NCI-H1092 (cell line): Measurements from ENCODE around the gene NDUFA13.
A peak's percentile ranks its signal among the peaks of the same experiment; 100 is the strongest.

Experiments
- DNase-seq: peaks from one replicate; lab custom pipeline; 2025; lab: John Stamatoyannopoulos, UW

The NDUFA13 gene

DNA sequence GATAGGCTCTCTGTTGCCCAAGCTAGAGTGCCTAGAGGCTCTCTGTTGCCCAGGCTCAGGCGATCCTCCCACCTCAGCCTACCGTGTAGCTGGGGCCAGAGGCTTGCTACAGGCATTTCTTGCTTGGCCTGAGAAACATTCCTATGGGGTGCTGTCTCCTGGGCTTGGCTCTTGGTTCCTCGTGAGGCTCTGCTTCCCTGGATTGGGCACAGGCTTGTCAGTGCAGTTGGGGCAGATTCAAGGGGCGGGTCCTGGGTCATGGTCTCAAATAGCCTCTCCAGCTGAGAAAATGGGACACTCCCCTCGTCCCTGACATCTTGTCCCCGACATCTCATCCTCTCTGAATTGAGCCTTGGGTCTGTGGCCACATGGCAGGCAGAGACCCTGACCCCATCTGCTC is 5.6 kb upstream of the NDUFA13 start:
- DNase-seq: no peak

DNA sequence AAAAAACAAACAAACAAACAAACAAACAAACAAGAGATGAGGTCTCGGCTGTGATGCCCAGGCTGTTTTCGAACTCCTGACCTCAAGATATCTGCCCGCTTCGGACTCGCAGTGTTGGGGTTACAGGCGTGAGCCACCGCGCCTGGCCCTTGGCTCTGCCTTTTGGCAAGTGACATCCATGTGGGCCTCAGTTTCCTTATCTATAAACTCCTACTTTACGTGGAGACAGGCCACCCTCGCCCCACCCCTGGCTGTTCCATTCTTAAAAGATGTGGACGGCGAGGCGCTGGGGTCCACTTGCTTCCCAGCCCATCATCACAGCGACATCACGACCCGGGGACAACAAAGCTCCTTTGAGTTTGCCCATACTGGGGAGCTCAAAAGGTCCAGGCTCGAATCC is 2.3 kb upstream of the NDUFA13 start:
- no peak for DNase-seq

DNA sequence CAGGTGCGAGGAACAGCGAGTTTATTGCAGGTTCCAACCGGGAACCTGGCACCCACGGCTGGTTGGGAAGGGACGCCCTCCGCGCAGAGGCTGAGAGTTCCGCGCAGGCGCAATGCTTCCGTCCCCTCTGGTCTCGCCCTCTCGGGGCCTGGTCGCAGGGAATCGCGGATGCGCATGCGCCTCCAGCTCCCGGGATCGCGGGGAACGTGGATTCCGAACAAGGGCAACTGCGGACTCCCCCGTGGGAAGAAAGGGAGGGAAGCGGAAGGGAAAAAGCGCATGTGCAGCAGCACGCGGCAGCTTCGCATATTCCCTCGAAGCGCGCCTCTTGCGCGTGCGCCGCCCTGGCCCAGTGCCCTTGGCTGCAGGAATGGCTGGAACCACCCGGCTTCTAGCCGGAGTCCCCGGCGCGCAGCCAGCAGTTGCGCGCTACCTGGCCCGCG is 1.8 kb upstream of the NDUFA13 start:
- DNase-seq: no peak

DNA sequence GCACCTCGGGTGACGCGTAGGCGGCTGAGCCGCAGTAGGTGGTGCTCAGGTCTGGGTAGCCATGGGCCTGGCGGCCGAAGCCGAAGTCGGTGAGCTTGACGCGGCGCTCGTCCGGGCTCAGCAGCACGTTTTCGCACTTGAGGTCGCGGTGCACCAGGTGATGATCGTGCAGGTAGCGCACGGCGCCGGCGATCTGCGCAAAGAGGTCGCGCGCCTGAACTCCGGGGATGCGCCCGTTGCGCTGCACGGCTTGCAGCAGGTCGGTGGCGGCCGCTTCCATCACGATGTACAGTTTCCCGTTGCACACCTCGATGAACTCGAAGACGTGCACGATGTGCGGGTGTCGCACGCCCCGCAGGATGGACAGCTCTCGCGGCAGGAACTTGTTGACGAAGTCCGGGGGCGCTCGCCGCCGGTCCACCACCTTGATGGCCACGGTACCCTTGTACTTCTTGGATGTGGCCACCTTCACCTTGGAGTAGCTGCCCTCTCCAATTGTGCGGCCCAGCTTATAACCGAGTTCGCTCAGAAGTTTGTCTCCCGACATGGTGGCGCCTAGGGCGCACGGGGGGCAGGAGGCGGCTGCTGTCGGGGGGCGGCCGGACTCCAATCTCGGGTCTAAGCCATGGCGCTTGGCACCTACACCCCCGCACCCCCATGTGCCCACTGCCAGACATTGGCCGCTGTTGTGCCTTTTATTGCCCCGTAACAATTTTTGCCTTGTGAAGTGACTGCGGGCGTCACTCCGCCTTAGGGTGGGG is 964 bp upstream of the NDUFA13 start, which contains the start of gene TSSK6:
Gene TSSK6, minus strand, starts transcription at position 668 of the 761 bp plus-strand sequence. Its CDS starts 121 bp downstream, at position 547.
- no peak for DNase-seq

DNA sequence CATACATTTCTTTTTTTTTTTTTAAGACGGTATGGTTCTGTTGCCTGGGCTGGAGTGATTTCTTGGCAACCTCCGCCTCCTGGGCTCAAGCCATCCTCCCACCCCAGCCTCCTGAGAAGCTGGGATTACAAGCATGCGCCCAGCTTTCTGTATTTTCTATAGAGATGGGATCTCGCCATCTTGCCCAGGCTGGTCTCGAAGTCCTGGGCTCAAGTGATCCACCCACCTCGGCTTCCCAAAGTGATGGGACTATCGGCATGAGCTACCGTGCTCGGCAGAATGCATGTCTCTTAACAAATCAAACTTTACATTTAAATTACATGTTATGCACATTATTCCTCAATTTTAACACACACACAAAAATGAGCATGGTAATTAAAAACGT is 1.2 kb downstream of the NDUFA13 start:
- no peak for DNase-seq

DNA sequence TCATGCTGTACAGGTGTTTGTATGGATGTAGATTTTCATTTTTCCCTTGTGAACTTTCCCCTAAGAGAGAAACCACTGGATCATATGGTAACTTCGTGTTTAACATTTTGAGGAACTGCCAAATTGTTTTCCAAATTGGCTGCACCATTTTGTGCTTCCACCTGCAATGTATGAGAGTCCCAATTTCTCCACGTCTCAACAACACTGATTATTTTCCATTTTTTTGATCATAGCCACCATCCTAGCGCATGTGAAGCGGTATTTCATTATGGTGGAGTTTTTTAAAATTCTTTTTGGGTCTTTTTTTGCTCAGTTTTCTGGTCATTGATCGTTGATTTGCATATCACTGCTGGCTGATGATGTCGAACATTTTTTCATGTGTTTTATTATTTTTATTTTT is 5.0 kb downstream of the NDUFA13 start:
- DNase-seq: no peak

DNA sequence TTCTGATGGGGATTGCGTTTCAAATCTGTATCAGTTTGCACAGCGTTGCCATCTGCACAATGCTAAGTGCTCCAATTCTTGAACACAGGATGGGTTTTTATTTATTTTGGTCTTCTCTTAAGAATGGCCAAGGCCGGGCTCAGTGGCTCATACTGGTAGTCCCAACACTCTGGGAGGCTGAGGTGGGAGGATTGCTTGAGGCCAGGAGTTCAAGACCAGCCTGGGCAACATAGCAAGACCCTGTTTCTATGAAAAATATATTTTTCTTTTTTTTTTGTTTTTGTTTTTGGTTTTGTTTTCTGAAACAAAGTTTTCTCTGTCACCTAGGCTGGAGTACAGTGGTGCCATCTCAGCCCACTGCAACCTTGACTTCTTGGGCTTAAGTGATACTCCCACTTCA is 7.2 kb downstream of the NDUFA13 start:
- DNase-seq: no peak

DNA sequence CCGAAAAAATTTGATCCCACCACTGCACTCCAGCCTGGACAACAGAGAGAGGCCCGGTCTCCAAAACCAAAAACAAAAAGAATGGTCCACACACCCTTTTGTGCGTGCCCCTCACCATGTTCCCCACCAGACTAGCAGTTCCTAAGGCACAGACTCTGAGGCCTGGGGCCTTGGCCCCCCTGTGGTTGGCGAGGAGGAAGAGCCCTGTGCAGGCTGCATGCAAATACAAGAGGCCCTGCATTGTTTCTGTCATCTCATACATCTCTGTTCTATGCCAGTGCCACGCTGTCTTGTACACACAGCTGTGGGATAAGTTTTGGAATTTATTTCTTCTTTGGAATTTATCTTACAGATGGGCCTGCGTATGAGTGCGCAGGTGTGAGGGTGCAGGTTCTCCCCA is 8.0 kb downstream of the NDUFA13 start:
- DNase-seq: no peak

DNA sequence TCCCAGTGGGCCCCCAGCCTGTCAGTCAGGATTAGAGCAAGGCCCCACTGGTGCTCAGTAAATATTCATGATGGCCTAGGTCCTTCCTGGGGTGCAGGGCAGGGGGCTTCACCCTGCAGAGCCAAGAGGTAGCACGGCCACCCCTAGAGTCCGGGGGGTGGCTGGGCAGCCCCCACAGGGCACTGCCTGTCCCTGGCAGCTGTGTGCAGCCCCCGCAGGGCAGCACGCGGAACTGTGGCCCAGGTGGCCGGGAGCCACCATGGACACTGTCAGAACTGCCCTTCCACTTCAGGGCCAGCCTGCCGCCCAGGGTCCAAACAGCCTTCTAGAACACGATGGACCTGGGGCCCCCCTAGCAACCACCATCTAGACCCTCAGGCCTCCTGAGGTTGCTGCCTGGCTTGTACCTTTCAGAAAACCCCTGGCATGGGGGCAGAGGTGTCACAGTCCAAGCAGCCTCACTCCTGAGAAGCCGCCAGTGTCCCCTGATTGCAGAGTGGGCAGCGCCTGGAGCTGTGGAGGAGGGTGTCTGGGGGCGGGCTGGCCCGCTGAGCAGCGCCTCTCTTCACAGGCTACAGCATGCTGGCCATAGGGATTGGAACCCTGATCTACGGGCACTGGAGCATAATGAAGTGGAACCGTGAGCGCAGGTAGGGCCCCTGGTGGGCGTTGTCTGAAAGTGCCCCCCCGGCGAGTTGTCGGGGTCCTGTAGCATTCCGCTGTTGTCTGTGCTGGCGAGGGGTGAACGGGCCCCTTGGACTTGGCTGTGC is 9.8 kb downstream of the NDUFA13 start:
- DNase-seq: no peak

DNA sequence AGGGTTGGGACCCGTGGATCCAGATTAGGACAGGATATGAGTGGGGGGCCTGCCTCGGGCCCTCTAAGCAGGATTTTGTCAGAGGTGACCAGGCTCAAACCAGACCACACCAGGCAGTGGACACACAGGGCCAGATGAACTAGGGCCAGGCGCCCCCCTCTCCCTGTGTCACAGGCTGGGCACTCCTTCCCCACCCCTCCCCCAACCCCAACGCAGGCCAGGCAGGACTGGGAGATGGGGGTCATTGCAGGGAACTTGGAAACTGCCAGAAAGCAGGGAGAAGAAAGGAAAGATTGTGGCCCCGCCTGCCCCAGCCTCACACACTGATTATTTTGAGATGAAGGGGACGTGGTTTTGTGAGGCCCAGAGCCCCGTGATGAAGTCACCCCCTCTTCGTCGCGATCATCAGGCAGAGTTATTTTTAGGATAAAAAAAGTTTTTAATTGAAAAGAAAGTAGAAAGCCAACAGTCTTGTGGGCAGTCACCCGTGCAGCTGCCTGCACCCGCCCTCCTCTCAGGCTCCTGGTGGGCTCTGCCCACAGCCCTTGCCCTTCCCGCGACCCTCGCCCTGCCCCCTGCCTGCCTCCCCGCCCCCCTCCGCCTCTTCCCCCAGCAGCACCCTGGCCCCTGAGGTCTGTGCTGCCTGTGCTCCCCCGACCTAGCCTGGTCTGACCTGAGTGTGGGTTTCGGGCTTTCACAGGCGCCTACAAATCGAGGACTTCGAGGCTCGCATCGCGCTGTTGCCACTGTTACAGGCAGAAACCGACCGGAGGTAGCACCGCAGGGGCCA is 10.8 kb downstream of the NDUFA13 start:
- no peak for DNase-seq

DNA sequence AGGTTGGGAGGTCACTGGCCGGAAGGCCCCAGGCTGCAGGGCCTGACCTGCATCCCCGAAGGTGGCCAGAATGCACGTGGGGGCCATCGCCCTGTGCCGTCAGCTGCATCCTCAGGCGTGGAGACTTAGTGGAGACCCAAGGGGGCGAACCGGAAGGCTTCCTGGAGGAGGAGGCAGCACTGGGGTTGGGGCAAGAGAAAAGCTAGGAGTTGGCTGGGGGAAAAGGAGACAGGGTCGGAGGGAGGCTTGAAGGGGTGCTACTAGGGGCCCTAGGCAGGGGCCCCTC is 11.3 kb downstream of the NDUFA13 start:
- no peak for DNase-seq

DNA sequence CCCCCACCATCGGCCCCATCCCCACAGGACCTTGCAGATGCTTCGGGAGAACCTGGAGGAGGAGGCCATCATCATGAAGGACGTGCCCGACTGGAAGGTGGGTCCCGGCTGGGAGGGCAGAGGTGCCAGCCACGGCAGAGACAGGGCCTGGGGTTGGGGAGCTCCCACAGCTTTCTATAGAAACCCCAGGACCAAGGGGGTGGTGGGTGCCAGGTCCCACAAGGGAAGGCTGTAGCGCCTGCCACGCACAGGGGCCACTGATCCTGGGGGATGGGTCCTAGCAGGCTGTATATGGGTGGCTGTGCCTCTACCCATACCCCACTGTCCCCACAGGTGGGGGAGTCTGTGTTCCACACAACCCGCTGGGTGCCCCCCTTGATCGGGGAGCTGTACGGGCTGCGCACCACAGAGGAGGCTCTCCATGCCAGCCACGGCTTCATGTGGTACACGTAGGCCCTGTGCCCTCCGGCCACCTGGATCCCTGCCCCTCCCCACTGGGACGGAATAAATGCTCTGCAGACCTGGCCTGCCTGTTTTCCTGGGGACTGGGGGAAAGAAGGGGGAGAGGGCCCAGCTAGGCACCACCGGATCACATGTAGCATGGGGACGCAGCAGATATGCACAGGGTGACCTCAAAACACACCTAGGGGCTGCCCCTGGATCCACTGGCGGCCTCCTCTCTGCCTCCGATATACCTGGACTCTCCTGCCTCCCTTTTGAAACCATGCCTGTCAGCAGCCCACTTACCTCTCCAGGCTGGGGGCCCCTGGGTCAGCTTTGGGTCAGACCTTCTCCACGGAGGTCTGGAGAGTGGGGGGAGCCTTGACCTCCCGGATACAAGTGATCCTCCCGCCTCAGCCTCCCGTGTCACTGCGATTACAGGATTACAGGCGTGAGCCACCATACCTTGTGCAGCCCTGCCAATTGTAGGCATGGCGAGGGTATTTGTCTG is 11.9 kb downstream of the NDUFA13 start:
- DNase-seq: no peak

DNA sequence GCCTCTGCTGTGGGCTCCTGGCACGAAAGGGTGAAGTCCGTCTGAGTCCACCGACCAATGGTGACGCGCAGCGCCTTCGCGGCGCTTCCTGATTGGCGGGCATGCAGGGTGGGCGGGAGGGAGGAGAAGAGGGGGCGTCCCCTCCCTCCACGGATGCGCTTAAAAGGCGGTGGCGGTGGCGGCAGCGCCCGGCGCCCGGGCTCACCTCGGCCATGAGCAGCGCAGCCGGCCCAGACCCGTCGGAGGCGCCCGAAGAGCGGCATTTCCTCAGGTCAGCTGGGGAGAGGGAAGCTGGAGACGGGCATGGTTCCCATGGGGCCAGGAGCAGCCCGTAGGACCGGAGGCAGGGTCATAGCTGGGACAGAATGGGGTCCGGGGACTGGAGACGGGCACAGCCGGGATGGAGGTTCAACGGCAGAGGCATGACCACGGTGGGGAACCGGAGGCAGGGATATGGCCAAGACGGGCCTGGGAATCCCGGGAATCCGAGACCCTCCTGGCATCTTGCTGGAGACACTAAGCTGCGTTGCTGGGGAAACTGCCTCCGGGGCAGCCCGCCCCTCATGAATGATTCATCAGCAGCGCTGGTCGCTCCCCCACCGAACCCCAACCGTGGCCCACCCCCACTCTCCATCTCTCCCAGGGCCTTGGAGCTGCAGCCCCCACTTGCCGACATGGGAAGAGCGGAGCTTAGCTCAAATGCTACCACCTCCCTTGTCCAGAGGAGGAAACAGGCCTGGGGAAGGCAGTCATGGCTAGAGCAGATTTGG is 12.9 kb downstream of the NDUFA13 start, which contains the start of gene YJEFN3:
Gene YJEFN3, plus strand, starts transcription at position 191 of the 770 bp plus-strand sequence. Its CDS starts 22 bp downstream, at position 213.
- DNase-seq: no peak

DNA sequence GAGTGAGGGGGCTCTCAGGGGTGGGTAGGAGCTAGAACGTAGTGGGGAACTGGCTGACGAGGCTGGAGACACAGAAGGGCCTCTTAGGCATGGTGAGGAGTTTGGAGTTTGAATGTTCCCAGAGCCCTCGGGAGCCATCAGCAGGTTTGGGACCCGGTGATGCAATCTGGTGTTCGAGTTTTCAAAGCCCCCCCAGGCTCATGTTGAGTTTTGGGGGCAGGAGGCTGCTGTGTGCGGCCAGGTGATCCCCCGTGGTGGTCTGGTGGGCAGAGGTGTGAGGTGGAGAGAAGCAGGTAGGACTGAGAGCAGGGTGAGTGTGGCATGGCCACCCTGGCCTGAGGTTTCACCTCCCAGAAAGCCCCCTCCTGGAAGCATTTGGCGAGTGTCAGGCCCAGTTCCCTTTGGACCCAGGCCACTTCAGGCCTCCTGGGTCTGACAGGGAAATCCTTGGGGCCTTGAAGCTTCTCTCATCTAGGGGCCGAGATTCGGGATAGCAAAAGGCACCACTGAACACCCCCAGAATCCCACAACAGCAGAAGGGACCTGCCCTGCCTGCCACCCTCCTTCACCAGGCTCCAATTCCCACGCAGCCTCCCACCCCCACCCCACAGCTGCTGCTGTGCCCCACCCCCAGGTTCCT is 13.9 kb downstream of the NDUFA13 start:
- no peak for DNase-seq

DNA sequence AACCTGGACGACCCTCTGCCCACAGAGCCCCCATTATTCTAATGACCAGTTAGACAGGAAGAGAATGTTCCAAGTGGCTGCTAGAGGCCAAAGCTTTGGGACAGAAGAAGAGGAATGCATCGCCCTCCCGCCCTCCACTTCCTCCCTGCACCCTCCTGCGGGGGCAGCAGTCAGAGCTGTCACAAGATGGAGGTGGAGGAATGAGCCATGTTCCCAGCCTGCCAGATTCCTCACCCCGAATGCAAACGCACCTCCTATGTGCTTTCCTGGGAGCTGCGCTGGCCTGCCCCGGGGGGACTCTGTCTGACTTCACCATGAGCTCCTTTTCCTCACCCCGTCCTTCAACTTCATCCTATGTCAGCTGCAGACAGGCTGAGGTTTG is 14.4 kb downstream of the NDUFA13 start:
- DNase-seq: no peak

DNA sequence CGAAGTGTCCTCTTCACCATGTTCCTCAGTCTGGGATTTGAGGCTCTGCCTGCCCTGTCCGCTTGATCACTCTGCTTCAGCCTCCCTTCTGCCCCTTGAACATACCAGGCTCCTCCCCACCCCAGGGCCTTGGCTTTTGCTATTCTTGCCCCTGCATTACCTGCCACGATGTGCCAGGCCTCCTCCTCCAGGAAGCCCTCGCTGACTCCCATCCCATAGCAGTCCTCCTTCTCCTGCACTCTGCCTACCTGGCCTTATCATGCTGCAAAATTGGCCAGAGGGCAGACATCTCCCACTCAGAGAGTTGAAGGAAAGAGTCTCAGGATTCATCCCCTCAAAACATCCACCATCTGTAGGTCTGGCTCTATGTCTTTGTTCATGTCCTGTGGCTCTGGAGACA is 14.9 kb downstream of the NDUFA13 start:
- no peak for DNase-seq

DNA sequence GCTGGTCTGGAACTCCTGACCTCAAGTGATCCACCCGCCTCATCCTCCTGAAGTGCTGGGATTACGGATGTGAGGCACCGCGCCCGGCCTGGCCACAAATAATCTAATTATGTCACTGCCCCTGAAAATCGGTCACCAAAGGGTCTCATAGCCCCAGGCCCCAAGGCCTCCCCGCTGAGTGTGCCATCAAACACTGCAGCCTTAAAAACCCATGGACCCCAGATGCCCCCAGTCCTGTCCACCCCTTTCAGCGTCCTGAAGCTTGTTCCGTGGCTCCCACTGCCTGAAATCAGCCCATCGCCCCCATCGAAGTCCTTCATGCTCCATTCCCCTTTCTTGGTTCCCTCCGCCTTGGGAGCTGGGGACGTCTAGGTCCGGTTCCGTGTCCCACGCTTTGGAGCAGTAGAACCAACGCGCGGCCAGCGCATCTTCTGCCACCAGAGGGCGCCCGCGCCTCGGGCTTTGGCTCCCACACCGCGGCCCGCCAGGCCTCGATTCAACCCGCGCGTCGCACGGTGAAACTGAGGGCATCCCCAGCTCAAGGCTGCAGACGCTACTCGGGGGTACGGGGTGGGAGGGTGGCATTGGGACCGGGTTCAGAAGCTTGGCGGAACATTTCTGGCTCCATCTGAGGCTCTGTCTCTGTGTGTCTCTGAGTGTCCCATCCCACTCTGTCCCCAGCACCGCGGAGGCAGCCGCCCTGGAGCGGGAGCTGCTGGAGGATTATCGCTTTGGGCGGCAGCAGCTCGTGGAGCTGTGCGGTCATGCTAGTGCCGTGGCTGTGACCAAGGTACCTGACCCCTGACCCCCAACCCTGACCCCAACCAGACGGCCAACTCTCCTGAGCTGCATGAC is 16.2 kb downstream of the NDUFA13 start:
- DNase-seq: peak; percentile 30

DNA sequence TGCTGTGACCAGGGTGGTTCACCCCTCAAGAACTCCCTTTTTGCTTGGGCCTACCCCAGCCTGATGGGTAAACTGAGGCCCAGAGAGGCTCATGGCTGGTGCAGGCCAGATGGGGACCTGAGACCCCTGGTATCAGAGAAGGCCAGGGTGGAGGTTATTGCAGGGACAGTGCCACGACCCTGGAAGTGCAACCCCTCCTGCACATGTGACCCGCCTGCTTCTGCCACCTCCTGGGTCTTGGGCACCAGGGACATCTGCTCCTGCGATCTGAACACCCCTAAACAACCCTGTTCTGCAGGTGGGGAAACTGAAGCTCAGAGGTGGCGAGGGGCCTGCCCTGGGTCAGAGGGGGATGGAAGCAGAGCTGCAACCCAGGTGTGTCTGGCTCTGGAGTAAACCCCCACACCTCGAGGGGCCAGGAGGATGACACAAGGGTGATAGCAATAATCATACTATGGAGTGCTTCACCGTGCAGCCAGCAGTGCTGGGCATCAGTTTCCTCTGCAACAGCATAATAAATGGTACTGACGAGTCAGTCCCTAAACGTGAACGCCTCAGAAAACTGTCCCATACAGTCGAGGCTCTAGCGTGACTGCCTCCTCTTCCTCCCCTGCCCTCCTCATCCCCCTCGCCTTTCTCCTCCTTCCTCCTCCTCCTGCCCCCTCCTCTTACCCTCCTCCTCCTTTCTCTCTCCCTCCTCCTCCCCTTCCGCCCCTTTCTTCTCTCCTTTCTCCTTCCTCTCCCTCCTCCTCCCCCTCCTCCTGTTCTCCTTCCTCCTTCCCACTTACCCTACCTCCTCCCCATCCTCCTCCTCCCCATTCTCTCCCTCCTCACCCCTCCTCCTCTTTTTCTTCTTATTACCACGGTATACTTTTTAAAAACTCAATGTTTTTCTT is 17.0 kb downstream of the NDUFA13 start:
- DNase-seq: no peak
